HG02678 (cell line): ENCODE data around the gene ANKRD40.

ENCODE experiments used
- ATAC-seq: cut with Tn5 transposase; IDR thresholded peaks from one replicate; pipeline ENCODE4 v1.9.1; 2021; ENCODE audit warnings: mild to moderate bottlenecking, moderate library complexity; ENCODE audit not compliant: unreplicated experiment

ANKRD40 gene

GRCh38 chr17:50656509-50656908, 51.2 kb downstream of the ANKRD40 start:
- no peak for ATAC-seq

GRCh38 chr17:50653738-50654137, 54.0 kb downstream of the ANKRD40 start:
- ATAC-seq: no peak

GRCh38 chr17:50651661-50652060, 56.1 kb downstream of the ANKRD40 start:
- ATAC-seq: no peak

- ATAC-seq: no peak
Measured at GRCh38 chr17:50649042-50649908, 58.4 kb downstream of the ANKRD40 start.

- ATAC-seq: no peak
Measured at GRCh38 chr17:50647187-50647586, 60.5 kb downstream of the ANKRD40 start.

GRCh38 chr17:50645748-50646682, 61.7 kb downstream of the ANKRD40 start:
- no peak for ATAC-seq
